WI38 (cell line): ENCODE measurements around the gene SQSTM1.

Experiments
- H3K4me3 ChIP-seq: 2 replicates; pipeline ENCODE4 v1.5.1; 2011; ENCODE audit warnings: low read depth, mild to moderate bottlenecking, control low read depth, low read length
- TF ChIP-seq, protein P1 (sequence below): IDR thresholded peaks from 2 replicates; pipeline ENCODE4 v1.5.1; 2012; ENCODE audit warnings: low read depth, mild to moderate bottlenecking, control low read depth, low read length

The SQSTM1 gene

DNA sequence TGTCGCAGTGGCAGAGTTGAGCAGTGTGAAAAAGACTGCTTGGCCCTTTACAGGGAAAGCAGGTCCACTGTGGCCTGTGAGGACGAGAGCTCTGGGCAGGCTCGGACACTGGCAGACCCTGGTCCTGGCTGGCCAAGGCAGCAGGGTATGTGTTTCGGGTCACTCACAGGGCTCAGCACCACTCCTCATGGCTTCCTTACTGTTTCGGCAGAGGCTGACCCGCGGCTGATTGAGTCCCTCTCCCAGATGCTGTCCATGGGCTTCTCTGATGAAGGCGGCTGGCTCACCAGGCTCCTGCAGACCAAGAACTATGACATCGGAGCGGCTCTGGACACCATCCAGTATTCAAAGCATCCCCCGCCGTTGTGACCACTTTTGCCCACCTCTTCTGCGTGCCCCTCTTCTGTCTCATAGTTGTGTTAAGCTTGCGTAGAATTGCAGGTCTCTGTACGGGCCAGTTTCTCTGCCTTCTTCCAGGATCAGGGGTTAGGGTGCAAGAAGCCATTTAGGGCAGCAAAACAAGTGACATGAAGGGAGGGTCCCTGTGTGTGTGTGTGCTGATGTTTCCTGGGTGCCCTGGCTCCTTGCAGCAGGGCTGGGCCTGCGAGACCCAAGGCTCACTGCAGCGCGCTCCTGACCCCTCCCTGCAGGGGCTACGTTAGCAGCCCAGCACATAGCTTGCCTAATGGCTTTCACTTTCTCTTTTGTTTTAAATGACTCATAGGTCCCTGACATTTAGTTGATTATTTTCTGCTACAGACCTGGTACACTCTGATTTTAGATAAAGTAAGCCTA is 15.7 kb downstream of the SQSTM1 start:
- TF ChIP-seq, protein P1, sequence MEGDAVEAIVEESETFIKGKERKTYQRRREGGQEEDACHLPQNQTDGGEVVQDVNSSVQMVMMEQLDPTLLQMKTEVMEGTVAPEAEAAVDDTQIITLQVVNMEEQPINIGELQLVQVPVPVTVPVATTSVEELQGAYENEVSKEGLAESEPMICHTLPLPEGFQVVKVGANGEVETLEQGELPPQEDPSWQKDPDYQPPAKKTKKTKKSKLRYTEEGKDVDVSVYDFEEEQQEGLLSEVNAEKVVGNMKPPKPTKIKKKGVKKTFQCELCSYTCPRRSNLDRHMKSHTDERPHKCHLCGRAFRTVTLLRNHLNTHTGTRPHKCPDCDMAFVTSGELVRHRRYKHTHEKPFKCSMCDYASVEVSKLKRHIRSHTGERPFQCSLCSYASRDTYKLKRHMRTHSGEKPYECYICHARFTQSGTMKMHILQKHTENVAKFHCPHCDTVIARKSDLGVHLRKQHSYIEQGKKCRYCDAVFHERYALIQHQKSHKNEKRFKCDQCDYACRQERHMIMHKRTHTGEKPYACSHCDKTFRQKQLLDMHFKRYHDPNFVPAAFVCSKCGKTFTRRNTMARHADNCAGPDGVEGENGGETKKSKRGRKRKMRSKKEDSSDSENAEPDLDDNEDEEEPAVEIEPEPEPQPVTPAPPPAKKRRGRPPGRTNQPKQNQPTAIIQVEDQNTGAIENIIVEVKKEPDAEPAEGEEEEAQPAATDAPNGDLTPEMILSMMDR: no peak
- H3K4me3 ChIP-seq: no peak overlapping the region

DNA sequence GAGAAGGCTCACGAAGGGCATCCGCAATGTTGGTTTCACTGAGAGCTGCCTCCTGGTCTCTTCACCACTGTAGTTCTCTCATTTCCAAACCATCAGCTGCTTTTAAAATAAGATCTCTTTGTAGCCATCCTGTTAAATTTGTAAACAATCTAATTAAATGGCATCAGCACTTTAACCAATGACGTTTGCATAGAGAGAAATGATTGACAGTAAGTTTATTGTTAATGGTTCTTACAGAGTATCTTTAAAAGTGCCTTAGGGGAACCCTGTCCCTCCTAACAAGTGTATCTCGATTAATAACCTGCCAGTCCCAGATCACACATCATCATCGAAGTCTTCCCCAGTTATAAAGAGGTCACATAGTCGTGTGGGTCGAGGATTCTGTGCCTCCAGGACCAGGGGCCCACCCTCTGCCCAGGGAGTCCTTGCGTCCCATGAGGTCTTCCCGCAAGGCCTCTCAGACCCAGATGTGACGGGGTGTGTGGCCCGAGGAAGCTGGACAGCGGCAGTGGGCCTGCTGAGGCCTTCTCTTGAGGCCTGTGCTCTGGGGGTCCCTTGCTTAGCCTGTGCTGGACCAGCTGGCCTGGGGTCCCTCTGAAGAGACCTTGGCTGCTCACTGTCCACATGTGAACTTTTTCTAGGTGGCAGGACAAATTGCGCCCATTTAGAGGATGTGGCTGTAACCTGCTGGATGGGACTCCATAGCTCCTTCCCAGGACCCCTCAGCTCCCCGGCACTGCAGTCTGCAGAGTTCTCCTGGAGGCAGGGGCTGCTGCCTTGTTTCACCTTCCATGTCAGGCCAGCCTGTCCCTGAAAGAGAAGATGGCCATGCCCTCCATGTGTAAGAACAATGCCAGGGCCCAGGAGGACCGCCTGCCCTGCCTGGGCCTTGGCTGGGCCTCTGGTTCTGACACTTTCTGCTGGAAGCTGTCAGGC is 16.6 kb downstream of the SQSTM1 start:
- H3K4me3 ChIP-seq: no peak overlapping the region
- TF ChIP-seq, protein P1: no peak

DNA sequence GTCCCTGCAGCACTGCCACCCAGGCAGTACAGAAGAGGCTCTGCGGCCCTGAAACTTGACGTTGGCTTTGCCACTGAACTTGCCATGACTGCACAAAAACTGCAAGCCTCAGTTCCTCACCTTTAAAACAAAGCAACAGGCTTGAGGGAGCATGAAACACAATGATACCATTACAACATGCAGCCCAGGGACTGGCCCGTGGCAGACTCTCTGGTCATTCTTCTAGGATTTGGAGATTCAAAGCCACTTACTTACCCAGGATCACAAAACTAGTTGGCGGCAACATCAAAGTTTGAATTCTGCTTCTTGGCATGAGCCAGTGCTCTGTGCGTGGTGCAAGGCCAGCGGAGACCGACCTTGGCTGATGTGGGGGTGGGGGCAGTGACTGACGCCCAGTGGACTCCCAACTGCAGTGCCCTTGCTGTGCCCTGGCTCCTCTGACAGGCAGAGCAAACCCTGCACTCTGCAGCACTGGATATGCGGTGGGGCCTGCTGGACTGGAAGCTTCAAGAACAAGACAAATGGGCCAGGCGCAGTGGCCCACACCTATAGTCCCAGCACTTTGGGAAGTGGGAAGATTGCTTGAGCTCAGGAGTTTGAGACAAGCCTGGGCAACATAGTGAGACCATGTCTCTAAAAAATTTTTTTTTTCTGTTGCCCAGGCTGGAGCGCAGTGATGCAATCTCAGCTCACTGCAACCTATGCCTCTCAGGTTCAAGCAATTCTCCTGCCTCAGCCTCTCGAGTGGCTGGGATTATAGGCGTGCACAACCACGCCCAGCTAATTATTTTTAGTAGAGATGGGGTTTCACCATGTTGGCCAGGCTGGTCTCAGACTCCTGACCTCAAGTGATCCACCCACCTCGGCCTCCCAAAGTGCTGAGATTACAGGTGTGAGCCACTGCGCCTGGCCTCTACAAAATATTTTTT is 18.9 kb downstream of the SQSTM1 start:
- TF ChIP-seq, protein P1: no peak
- H3K4me3 ChIP-seq: no peak overlapping the region

DNA sequence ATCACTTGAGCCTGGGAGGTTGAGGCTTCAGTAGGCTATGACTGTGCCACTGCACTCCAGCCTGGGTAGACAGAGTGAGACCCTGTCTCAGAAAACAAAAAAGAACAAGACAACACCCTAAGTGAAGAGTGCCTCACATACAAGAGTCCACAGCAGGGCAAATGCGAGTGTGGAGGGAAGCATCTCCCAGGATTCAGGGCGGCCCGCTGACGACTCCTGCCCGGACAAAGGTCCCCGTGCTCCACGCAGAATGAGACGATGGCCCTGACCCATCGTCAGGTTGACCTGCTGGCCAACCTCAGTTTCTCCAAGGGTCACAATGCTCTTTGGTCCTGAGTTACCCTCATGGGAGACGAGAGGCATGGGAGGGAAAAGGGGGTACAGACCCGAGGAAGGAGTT is 19.6 kb downstream of the SQSTM1 start:
- TF ChIP-seq, protein P1: no peak
- no peak overlapping the region for H3K4me3 ChIP-seq

DNA sequence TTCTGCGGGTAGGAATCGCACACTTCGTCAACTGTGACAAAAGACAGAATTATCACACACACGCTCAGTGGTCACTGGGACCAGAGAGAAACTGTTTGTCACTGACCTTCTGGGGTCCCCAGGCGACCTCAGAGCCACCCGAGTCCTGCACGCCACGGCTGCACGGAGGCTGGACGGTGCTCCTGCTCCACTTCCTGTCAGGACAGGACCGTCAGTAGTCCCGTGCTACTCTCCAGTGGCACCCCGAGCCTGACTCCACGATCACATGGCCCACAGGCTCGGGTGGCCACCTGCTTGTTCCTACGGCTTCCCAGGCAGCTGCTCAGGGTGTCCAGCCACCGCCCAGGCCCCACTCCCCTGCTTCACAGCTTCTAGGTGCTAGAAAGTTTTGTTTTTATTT is 20.1 kb downstream of the SQSTM1 start:
- TF ChIP-seq, protein P1: no peak
- no peak overlapping the region for H3K4me3 ChIP-seq

DNA sequence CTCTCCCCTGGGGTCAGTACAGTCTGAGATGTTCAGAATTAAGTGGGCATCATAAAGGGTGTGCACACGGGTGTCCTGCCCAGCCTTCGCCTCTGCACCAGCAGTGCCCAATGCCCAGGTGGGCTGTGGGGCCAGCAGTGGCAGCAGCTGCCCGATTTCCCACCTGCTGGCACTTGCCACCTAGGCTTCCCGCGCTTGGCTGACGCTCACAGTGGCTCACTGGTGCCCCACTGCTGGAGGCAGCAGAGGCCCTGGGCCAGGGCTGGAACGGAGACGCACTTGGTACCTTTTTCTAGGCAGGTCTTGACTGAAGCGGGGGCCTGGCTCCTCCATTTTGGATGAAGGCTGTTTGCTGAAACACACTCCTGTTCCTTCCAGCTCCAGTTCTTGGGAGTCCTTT is 20.9 kb downstream of the SQSTM1 start:
- H3K4me3 ChIP-seq: no peak overlapping the region
- TF ChIP-seq, protein P1: no peak
